KMS-11 (cell line): ENCODE data around the gene SLC41A3.

Source experiments
- H2AFZ ChIP-seq: fragments of 200-600 bp; sonication (generic); 2 replicates; pipeline ENCODE4 v1.6.1; 2016; ENCODE audit warnings: antibody characterized with exemption, mixed run types, low read depth
- H3K27ac ChIP-seq: fragments of 200-600 bp; sonication (generic); 2 replicates; pipeline ENCODE4 v1.6.1; 2016; ENCODE audit warnings: mild to moderate bottlenecking, mixed run types
- H3K27me3 ChIP-seq: fragments of 200-600 bp; sonication (generic); 2 replicates; pipeline ENCODE4 v1.6.1; 2017; ENCODE audit warnings: mild to moderate bottlenecking, low read depth, mixed run types, moderate library complexity; ENCODE audit not compliant: insufficient read depth
- H3K36me3 ChIP-seq: fragments of 200-600 bp; sonication (generic); 2 replicates; pipeline ENCODE4 v1.6.1; 2017; ENCODE audit warnings: mild to moderate bottlenecking, mixed run types; ENCODE audit not compliant: insufficient read depth
- H3K4me1 ChIP-seq: fragments of 200-600 bp; sonication (generic); 2 replicates; pipeline ENCODE4 v1.6.1; 2016; ENCODE audit warnings: mild to moderate bottlenecking, low read depth, mixed run types; ENCODE audit not compliant: poor library complexity, severe bottlenecking
- H3K4me2 ChIP-seq: fragments of 200-600 bp; sonication (generic); 2 replicates; pipeline ENCODE4 v1.7.0; 2016; ENCODE audit warnings: mild to moderate bottlenecking, mixed run types
- H3K4me3 ChIP-seq: fragments of 200-600 bp; sonication (generic); IDR thresholded peaks from 2 replicates; pipeline ENCODE4 v1.6.1; 2017; ENCODE audit warnings: low read depth, low read length, mixed read lengths; ENCODE audit not compliant: insufficient read depth
- H3K79me2 ChIP-seq: fragments of 200-600 bp; sonication (generic); 2 replicates; pipeline ENCODE4 v1.6.1; 2016; ENCODE audit warnings: low read depth, mixed run types; ENCODE audit not compliant: insufficient read depth
- H3K9ac ChIP-seq: fragments of 200-600 bp; sonication (generic); 2 replicates; pipeline ENCODE4 v1.6.1; 2016; ENCODE audit warnings: mild to moderate bottlenecking, mixed run types
- H4K20me1 ChIP-seq: fragments of 200-600 bp; sonication (generic); 2 replicates; pipeline ENCODE4 v1.6.1; 2016; ENCODE audit warnings: mild to moderate bottlenecking, mixed run types; ENCODE audit not compliant: insufficient read depth
- CTCF ChIP-seq: fragments of 200-600 bp; sonication (generic); conservative IDR thresholded peaks from 2 replicates; pipeline ENCODE4 v1.6.1; 2017; ENCODE audit warnings: low read depth, mild to moderate bottlenecking, antibody characterized with exemption, low read length, moderate library complexity, mixed read lengths

SLC41A3 gene

DNA sequence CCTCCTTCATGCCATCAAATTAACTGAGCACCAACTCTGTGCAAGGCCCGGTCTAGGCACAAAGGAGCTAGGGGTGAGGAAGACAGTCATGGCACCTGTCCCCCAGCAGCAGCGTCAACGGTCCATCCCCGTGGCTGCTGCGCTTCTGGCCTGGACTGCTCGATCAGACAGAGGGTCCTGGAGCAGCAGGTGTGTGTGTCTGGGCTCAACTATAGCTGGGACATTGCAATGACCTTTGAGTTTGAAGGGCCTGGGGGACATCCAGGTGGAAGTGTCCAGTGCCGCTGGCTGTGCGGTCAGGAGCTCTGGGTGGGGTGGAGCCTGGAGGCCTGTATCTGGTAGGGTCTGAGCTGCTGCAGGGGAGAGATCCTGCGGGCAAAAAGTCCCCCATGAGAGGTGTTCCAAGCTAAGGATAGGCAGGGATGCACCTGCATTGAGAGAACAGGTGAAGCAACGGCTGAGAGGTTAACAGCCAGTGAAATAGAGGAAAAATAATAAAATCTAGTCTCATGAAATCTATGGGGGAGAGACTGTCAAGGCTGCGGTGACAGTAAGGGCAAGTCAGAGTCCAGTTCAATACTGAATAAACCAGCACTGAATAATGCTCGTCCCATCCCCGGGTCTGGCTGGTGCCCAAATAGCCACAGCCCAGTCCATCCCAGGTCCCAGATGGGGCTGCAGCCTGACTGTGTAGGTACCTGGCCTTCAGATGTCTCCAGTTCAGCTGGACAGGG, 25.4 kb upstream of the SLC41A3 start:
- Histone ChIP-seq H3K4me1 (no peaks in the 10 kb centered on the region), H4K20me1 (no peaks in the 10 kb centered on the region), H3K27me3 (no peaks in the 10 kb centered on the region), H2AFZ (no peak overlapping the region), H3K36me3 (no peaks in the 10 kb centered on the region), H3K27ac (no peak overlapping the region), H3K9ac (no peak overlapping the region), H3K4me2 (no peak overlapping the region), H3K4me3 (no peak overlapping the region), H3K79me2 (no peaks in the 10 kb centered on the region)
- no peak for TF ChIP-seq CTCF

GRCh38 chr3:126108676-126109050, 24.7 kb upstream of the SLC41A3 start:
- Histone ChIP-seq H3K4me3 (no peak overlapping the region), H3K4me2 (no peak overlapping the region), H4K20me1 (no peaks in the 10 kb centered on the region), H3K27ac (no peak overlapping the region), H3K36me3 (no peaks in the 10 kb centered on the region), H2AFZ (no peak overlapping the region), H3K27me3 (no peaks in the 10 kb centered on the region), H3K79me2 (no peaks in the 10 kb centered on the region), H3K9ac (no peak overlapping the region), H3K4me1 (no peaks in the 10 kb centered on the region)
- TF ChIP-seq CTCF: no peak

DNA sequence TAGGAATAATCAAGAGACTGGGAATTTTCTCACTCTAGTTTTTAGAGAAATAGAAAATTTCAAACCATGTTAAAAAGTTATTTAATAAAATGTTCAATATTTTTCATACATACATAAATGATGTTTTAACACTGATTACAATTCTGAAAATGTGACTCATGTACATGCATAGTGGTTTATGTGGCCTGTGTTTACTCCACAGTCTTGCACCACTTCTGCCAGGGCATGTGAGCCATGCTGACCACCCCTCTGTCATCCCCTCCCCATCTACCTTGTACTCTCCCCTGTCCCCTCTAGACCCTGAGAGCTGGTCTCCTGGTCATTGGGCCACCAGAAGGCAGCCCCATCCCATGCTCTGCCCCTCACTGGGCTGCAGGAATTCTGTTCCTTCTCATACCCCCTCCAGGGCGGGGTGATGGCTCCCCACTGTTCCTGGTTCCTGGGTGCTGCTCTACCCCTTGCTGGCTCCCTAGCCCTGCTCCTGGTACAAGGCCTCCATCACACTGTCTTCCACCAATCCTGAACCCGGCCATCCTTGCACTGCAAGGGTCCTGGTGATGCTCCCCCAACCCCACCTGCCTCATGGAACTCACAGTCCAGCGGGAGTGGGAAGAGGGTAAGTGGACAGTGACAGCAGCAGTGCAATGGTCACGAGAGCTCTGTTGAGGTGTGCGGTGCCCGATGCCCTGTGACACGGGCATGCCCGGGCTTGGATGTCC, 24.2 kb upstream of the SLC41A3 start:
- Histone ChIP-seq H3K9ac (no peak overlapping the region), H3K4me1 (no peaks in the 10 kb centered on the region), H4K20me1 (no peaks in the 10 kb centered on the region), H3K27me3 (no peaks in the 10 kb centered on the region), H3K79me2 (no peaks in the 10 kb centered on the region), H3K27ac (no peak overlapping the region), H2AFZ (no peak overlapping the region), H3K4me3 (no peak overlapping the region), H3K4me2 (no peak overlapping the region), H3K36me3 (no peaks in the 10 kb centered on the region)
- TF ChIP-seq CTCF: no peak

DNA sequence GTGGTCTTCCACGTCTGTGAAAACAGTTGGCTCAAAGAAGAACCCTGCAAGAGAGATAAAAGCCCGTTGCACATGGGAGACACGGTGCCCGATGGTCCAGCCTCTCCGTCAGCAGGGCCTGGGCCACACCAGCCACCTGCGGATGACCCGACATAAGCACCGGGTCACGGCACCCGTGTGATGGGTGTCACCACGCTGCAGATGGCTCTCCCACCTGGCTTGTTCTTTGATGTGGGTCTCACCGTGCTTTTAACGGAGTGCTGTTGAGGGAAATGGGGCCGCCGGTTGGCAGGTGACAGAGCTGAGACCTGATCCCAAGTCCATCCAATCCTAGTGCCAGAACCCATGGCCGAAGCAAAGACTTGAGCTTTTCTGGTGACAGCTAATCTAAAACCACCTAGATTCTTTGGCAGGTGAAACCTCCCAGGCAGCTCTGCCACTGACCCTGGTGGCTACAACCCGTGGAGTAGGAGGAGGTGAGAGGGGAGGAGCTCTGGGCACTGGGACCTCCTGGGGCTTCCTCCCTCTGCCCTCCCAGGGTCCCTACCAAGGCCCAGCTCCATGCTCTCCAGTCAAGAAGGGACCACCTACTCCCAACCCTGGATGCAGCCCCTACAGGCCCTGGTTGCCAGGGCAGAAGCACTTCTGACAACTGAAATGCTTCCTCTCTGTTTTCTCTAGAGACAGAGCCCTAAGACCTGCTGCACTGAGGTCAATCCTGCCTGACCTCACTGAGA, 23.4 kb upstream of the SLC41A3 start:
- H3K79me2 ChIP-seq: no peaks in the 10 kb centered on the region
- no peak overlapping the region for H3K9ac ChIP-seq
- H4K20me1 ChIP-seq: no peaks in the 10 kb centered on the region
- no peak for TF ChIP-seq CTCF
- H3K27ac ChIP-seq: no peak overlapping the region
- no peak overlapping the region for H2AFZ ChIP-seq
- H3K4me1 ChIP-seq: no peaks in the 10 kb centered on the region
- no peaks in the 10 kb centered on the region for H3K36me3 ChIP-seq
- no peak overlapping the region for H3K4me3 ChIP-seq
- H3K4me2 ChIP-seq: no peak overlapping the region
- H3K27me3 ChIP-seq: no peaks in the 10 kb centered on the region
